Measurements from ENCODE around the gene MVD.

- TF ChIP-seq GATA2 (IDR thresholded peaks at IDR 0.05; ENCODE audit: low read depth, low read length) (no peak), GATA3 (IDR thresholded peaks at IDR 0.05; ENCODE audit: low read depth, low read length) (no peak)
Observed at GRCh38 chr16:88712362-88712979, 49.6 kb upstream of the MVD start.
